ENCODE data around the gene EPHB2.

Gene EPHB2

GRCh38 chr1:22850681-22851080 is 140.0 kb downstream of the EPHB2 start:
- no peak for TF ChIP-seq TAF1 (IDR thresholded peaks at IDR 0.05; ENCODE audit: borderline replicate concordance, insufficient read depth, low read length)
- TF ChIP-seq FOXP2 (optimal IDR thresholded peaks at IDR 0.05; ENCODE audit: borderline replicate concordance, extremely low read depth, extremely low read length, insufficient read depth) = no peak
- no peak for TF ChIP-seq REST (IDR thresholded peaks at IDR 0.05; ENCODE audit: insufficient read depth in 1 of 2, low read depth in 2 of 2, low read length in 2 of 2)
- no peak for TF ChIP-seq POLR2AphosphoS5 (IDR thresholded peaks at IDR 0.05; ENCODE audit: low read depth, low read length)
- no peak for TF ChIP-seq SIN3A (IDR thresholded peaks at IDR 0.05; ENCODE audit: borderline replicate concordance, insufficient read depth, low read length)

- TF ChIP-seq SIN3A (IDR thresholded peaks at IDR 0.05; ENCODE audit: borderline replicate concordance, insufficient read depth, low read length) = no peak
- no peak for TF ChIP-seq TAF1 (IDR thresholded peaks at IDR 0.05; ENCODE audit: borderline replicate concordance, insufficient read depth, low read length)
- no peak for TF ChIP-seq POLR2AphosphoS5 (IDR thresholded peaks at IDR 0.05; ENCODE audit: low read depth, low read length)
- TF ChIP-seq REST (IDR thresholded peaks at IDR 0.05; ENCODE audit: insufficient read depth in 1 of 2, low read depth in 2 of 2, low read length in 2 of 2) = no peak
- no peak for TF ChIP-seq FOXP2 (optimal IDR thresholded peaks at IDR 0.05; ENCODE audit: borderline replicate concordance, extremely low read depth, extremely low read length, insufficient read depth)
These were observed 140.9 kb downstream of the EPHB2 start for GRCh38 chr1:22851517-22851916.

- TF ChIP-seq REST (IDR thresholded peaks at IDR 0.05; ENCODE audit: insufficient read depth in 1 of 2, low read depth in 2 of 2, low read length in 2 of 2) (no peak), SIN3A (IDR thresholded peaks at IDR 0.05; ENCODE audit: borderline replicate concordance, insufficient read depth, low read length) (no peak), TAF1 (IDR thresholded peaks at IDR 0.05; ENCODE audit: borderline replicate concordance, insufficient read depth, low read length) (no peak), POLR2AphosphoS5 (IDR thresholded peaks at IDR 0.05; ENCODE audit: low read depth, low read length) (no peak), FOXP2 (optimal IDR thresholded peaks at IDR 0.05; ENCODE audit: borderline replicate concordance, extremely low read depth, extremely low read length, insufficient read depth) (no peak)
These were observed 141.6 kb downstream of the EPHB2 start for GRCh38 chr1:22852144-22852655.

- TF ChIP-seq REST (IDR thresholded peaks at IDR 0.05; ENCODE audit: insufficient read depth in 1 of 2, low read depth in 2 of 2, low read length in 2 of 2) (no peak), TAF1 (IDR thresholded peaks at IDR 0.05; ENCODE audit: borderline replicate concordance, insufficient read depth, low read length) (no peak), SIN3A (IDR thresholded peaks at IDR 0.05; ENCODE audit: borderline replicate concordance, insufficient read depth, low read length) (no peak), FOXP2 (optimal IDR thresholded peaks at IDR 0.05; ENCODE audit: borderline replicate concordance, extremely low read depth, extremely low read length, insufficient read depth) (no peak), POLR2AphosphoS5 (IDR thresholded peaks at IDR 0.05; ENCODE audit: low read depth, low read length) (no peak)
These were observed 143.1 kb downstream of the EPHB2 start for GRCh38 chr1:22853651-22854185.

Measured in PFSK-1 (cell line).